HUES64 (cell line): ENCODE measurements around the gene IFT27.

Experiments
- H3K27ac ChIP-seq: 2 replicates; pipeline ENCODE4 v1.7.0; 2013; ENCODE audit warnings: low read depth, low read length, inconsistent platforms
- H3K27me3 ChIP-seq: 2 replicates; pipeline ENCODE4 v1.6.1; 2013; ENCODE audit warnings: mild to moderate bottlenecking, low read length; ENCODE audit not compliant: insufficient read depth
- H3K36me3 ChIP-seq: 2 replicates; pipeline ENCODE4 v1.6.1; 2013; ENCODE audit warnings: mild to moderate bottlenecking, low read length; ENCODE audit not compliant: insufficient read depth
- H3K4me1 ChIP-seq: 2 replicates; pipeline ENCODE4 v1.6.1; 2013; ENCODE audit warnings: mild to moderate bottlenecking, low read length, moderate library complexity; ENCODE audit not compliant: insufficient read depth
- H3K4me3 ChIP-seq: 2 replicates; pipeline ENCODE4 v1.5.1; 2013; ENCODE audit warnings: mild to moderate bottlenecking, low read length, moderate library complexity
- H3K9ac ChIP-seq: 2 replicates; pipeline ENCODE4 v1.6.1; 2013; ENCODE audit warnings: mild to moderate bottlenecking, low read depth, low read length
- H3K9me3 ChIP-seq: 2 replicates; pipeline ENCODE4 v1.6.1; 2013; ENCODE audit warnings: low read depth, low read length; ENCODE audit not compliant: insufficient read depth
- WGBS: fragments of 150-250, 120-280 bp; methylation state at CpG from one replicate; pipeline ENCODE4 v1.1.7; 2013; ENCODE audit warnings: missing lambda C conversion rate; 5-methylcytosine and 5-hydroxymethylcytosine counted together

IFT27 gene

DNA sequence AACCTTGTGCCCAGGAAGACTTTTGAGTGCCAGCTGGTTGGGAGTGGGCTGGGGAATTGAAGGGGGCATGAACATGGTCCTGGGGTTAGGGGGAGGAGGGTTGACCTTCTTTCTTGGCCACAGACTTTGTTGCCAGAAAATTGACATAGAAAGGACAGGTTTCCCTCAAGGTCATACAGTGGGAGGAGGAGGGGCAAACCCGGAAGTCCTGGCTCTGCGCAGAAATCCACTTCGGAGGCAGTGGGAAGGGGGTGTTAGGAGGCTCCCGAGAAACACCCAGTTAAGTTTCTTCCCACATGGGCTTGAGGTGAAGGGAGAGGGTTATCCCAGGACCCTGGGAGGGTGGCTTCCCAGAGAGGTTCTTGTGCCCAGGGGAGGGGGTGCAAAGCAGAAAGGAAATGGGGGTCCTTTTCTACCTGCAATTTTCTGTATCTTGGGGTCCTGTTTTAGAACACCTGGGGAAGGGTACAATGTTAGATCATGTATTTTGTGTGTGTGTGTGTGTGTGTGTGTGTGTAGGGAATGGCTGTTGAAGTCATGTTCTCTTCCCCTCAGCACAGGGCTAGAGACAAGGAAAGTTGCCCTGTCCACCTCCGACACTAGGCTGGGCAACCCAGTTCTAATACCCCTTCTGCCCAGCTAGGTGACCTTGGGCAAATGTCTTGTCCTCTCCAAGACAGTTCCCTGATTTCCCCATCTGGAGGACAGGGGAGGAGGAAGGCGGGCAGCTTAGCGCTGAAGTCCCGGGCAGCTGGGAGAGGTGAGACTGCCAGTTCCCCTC, 39.8 kb upstream of the IFT27 start:
- peaks cover 3% of the 10 kb centered on the region; the same call in 1 of the 2 replicates for H3K4me1 ChIP-seq
- WGBS: 50% methylated on average over 8 of the region's 8 CpGs
- H3K27me3 ChIP-seq: peaks cover 69% of the 10 kb centered on the region
- H3K27ac ChIP-seq: no peak overlapping the region
- no peak overlapping the region for H3K9ac ChIP-seq
- no peaks in the 10 kb centered on the region for H3K36me3 ChIP-seq
- H3K9me3 ChIP-seq: no peaks in the 10 kb centered on the region
- peak overlapping the region; percentile 61 for H3K4me3 ChIP-seq

DNA sequence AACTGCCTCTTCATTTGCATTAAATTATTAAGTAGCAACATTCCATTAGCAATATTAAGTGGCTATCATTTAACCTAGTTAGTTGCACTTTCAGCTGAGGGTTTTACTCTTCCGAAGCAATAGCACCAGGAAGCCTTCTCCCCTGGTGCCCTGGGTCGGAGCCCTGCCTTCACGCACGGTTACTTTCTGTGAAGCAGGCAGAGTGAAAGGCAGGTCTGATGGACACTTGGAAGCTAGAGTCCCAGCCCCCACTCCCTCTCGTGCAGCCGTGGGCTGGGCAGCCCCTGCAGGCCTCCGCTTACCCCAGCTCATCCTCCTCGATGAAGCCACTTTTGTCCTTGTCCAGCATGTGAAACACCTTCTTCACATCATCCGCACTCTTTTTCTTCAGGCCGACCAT, 38.9 kb upstream of the IFT27 start:
- H3K27me3 ChIP-seq: peaks cover 64% of the 10 kb centered on the region

GRCh38 chr22:36811094-36811800, 35.3 kb upstream of the IFT27 start:
- Histone ChIP-seq H3K4me3 (no peak overlapping the region), H3K27me3 (peaks cover 28% of the 10 kb centered on the region), H3K27ac (no peak overlapping the region), H3K9ac (no peak overlapping the region), H3K4me1 (peaks cover 13% of the 10 kb centered on the region), H3K36me3 (no peaks in the 10 kb centered on the region), H3K9me3 (no peaks in the 10 kb centered on the region)
- 100% methylated on average over 2 of the region's 3 CpGs for WGBS

More for the DNA sequence above, 38.9 kb upstream of the IFT27 start:
- 83% methylated on average over 10 of the region's 10 CpGs for WGBS
- no peak overlapping the region for H3K27ac ChIP-seq
- H3K9me3 ChIP-seq: no peaks in the 10 kb centered on the region
- H3K4me3 ChIP-seq: no peak overlapping the region
- H3K4me1 ChIP-seq: peaks cover 3% of the 10 kb centered on the region; the same call in 1 of the 2 replicates
- no peak overlapping the region for H3K9ac ChIP-seq
- no peaks in the 10 kb centered on the region for H3K36me3 ChIP-seq

- peaks cover 9% of the 10 kb centered on the region for H3K27me3 ChIP-seq
- H3K36me3 ChIP-seq: no peaks in the 10 kb centered on the region
- peaks cover 10% of the 10 kb centered on the region for H3K4me1 ChIP-seq
- no peak overlapping the region for H3K9ac ChIP-seq
- no peak overlapping the region for H3K4me3 ChIP-seq
- H3K9me3 ChIP-seq: no peaks in the 10 kb centered on the region
- WGBS: 100% methylated on average over 6 of the region's 6 CpGs
- H3K27ac ChIP-seq: no peak overlapping the region
Measured at GRCh38 chr22:36809351-36809750, 33.4 kb upstream of the IFT27 start.

DNA sequence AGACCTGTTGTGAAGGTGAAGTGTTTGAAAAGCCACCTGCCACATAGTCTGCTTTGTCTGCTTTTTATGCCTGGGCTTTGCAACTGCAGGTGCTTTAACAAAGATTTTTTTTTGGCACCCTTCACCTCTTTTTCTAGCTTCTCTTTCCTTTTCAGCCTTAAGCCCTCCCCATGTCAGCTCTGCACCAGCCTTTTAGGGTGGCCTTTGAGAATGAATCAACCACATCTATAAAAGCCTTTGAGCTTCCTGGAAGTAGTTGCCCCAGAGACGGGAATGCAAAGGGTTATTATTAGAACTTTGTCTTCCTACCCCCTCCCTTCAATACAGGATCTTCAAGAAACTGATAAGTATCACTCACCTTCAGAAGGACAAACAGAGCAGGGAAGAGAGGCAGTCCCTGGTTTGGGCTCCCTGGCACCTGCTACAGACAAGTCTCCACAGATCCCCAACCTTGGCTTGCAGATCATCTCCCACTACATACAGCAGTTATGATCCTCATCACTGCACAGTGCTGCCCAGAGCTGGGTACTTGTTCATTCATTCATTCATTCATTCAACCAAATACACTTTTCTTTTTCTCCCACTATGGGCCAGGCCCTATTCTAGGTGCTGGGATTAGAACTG, 32.9 kb upstream of the IFT27 start:
- 89% methylated on average over 1 of the region's 1 CpG for WGBS
- Histone ChIP-seq H3K4me1 (peaks cover 10% of the 10 kb centered on the region), H3K9ac (no peak overlapping the region), H3K9me3 (no peaks in the 10 kb centered on the region), H3K27me3 (peaks cover 4% of the 10 kb centered on the region), H3K4me3 (no peak overlapping the region), H3K27ac (no peak overlapping the region), H3K36me3 (no peaks in the 10 kb centered on the region)

- Histone ChIP-seq H3K27me3 (no peaks in the 10 kb centered on the region), H3K4me3 (no peak overlapping the region), H3K9ac (no peak overlapping the region), H3K36me3 (no peaks in the 10 kb centered on the region), H3K4me1 (peaks cover 10% of the 10 kb centered on the region), H3K9me3 (no peaks in the 10 kb centered on the region), H3K27ac (no peak overlapping the region)
- 57% methylated on average over 6 of the region's 7 CpGs for WGBS
Measured at GRCh38 chr22:36807627-36808026, 31.7 kb upstream of the IFT27 start.

DNA sequence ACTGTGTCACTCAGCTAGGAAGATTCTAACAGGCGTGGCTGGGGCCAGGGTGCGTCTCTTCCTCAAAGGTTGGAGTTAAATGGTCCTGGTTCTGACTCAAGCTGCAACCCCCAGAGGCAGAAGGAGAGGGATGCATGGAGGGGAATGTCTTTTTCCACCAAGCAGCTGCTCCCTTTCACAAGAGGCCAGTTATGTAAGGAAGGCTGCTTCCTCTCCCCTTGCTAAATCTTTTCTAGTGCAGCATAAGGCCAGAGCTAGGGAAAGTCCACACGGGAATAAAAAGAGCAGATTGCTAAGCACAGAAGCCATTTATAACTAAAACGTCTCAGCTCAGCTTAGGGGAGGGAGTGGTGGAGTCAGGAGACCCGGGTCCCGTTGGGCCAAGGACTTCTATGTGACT, 30.9 kb upstream of the IFT27 start:
- Histone ChIP-seq H3K27me3 (no peaks in the 10 kb centered on the region), H3K36me3 (no peaks in the 10 kb centered on the region), H3K9ac (no peak overlapping the region), H3K4me3 (no peak overlapping the region), H3K4me1 (peaks cover 10% of the 10 kb centered on the region), H3K27ac (no peak overlapping the region), H3K9me3 (no peaks in the 10 kb centered on the region)
- 80% methylated on average over 6 of the region's 6 CpGs for WGBS

- WGBS: no CpG with 5 or more reads among the region's 1 CpG
- H3K9ac ChIP-seq: no peak overlapping the region
- H3K4me1 ChIP-seq: peaks cover 13% of the 10 kb centered on the region
- no peak overlapping the region for H3K27ac ChIP-seq
- no peaks in the 10 kb centered on the region for H3K27me3 ChIP-seq
- H3K9me3 ChIP-seq: no peaks in the 10 kb centered on the region
- H3K36me3 ChIP-seq: no peaks in the 10 kb centered on the region
- H3K4me3 ChIP-seq: no peak overlapping the region
Measured at GRCh38 chr22:36803358-36803757, 27.4 kb upstream of the IFT27 start.

- 87% methylated on average over 11 of the region's 11 CpGs for WGBS
- no peak overlapping the region for H3K27ac ChIP-seq
- H3K27me3 ChIP-seq: no peaks in the 10 kb centered on the region
- no peaks in the 10 kb centered on the region for H3K36me3 ChIP-seq
- no peak overlapping the region for H3K4me3 ChIP-seq
- peaks cover 23% of the 10 kb centered on the region; the same call in 1 of the 2 replicates for H3K4me1 ChIP-seq
- H3K9me3 ChIP-seq: no peaks in the 10 kb centered on the region
- H3K9ac ChIP-seq: no peak overlapping the region
Measured at GRCh38 chr22:36798674-36799066, 22.8 kb upstream of the IFT27 start.

GRCh38 chr22:36797911-36798673, 22.2 kb upstream of the IFT27 start:
- Histone ChIP-seq H3K9me3 (no peaks in the 10 kb centered on the region), H3K4me3 (no peak overlapping the region), H3K27me3 (no peaks in the 10 kb centered on the region), H3K4me1 (peaks cover 23% of the 10 kb centered on the region; the same call in 1 of the 2 replicates), H3K36me3 (no peaks in the 10 kb centered on the region), H3K9ac (no peak overlapping the region), H3K27ac (no peak overlapping the region)
- 71% methylated on average over 12 of the region's 12 CpGs for WGBS
